Neural progenitor cell (in vitro differentiated cells): ENCODE data around the gene PRPF38A. TPM values are rescaled to one million over a fixed set of nuclear protein-coding genes. Genes with fewer than 3 reads are reported as not detected.

Source experiments
- DNase-seq: peaks from one replicate; pipeline ENCODE4 v3.0.0-alpha.2; 2016; ENCODE audit warnings: low spot score
- H2AFZ ChIP-seq: fragments of 200-600 bp; sonication (generic); replicated peaks from 2 replicates; pipeline ENCODE4 v1.6.1; 2016; ENCODE audit warnings: antibody characterized with exemption
- H3F3A ChIP-seq: fragments of 200-600 bp; sonication (generic); 2 replicates; pipeline ENCODE4 v1.6.1; 2016; ENCODE audit warnings: antibody characterized with exemption, low read depth
- H3K27ac ChIP-seq: fragments of 200-600 bp; sonication (generic); 2 replicates; pipeline ENCODE4 v1.5.1; 2016; ENCODE audit warnings: mild to moderate bottlenecking
- H3K27me3 ChIP-seq: fragments of 200-600 bp; sonication (generic); 2 replicates; pipeline ENCODE4 v1.6.1; 2016; ENCODE audit warnings: mild to moderate bottlenecking, moderate library complexity
- H3K36me3 ChIP-seq: fragments of 200-600 bp; sonication (generic); 2 replicates; pipeline ENCODE4 v1.5.1; 2016
- H3K4me1 ChIP-seq: fragments of 200-600 bp; sonication (generic); 2 replicates; pipeline ENCODE4 v1.6.1; 2016; ENCODE audit warnings: mixed run types
- H3K4me2 ChIP-seq: fragments of 200-600 bp; sonication (generic); 2 replicates; pipeline ENCODE4 v1.6.1; 2016
- H3K4me3 ChIP-seq: fragments of 200-600 bp; sonication (generic); 2 replicates; pipeline ENCODE4 v1.5.1; 2016
- H3K79me2 ChIP-seq: fragments of 200-600 bp; sonication (generic); 2 replicates; pipeline ENCODE4 v1.6.1; 2016; ENCODE audit warnings: low read depth
- H3K9ac ChIP-seq: fragments of 200-600 bp; sonication (generic); 2 replicates; pipeline ENCODE4 v1.6.1; 2016
- H3K9me3 ChIP-seq: fragments of 200-600 bp; sonication (generic); 2 replicates; pipeline ENCODE4 v1.5.1; 2016; ENCODE audit warnings: low read depth
- H4K20me1 ChIP-seq: fragments of 200-600 bp; sonication (generic); 2 replicates; pipeline ENCODE4 v1.6.1; 2016; ENCODE audit warnings: low read depth
- H3K27ac Mint-ChIP-seq: 3 replicates; pipeline ENCODE4 v1.8.0; 2021; ENCODE audit warnings: mixed read lengths
- H3K27me3 Mint-ChIP-seq: 2 replicates; pipeline ENCODE4 v1.8.0; 2022; ENCODE audit warnings: low read depth, mild to moderate bottlenecking, inconsistent platforms, moderate library complexity, mixed read lengths; ENCODE audit not compliant: insufficient read depth
- H3K36me3 Mint-ChIP-seq: 3 replicates; pipeline ENCODE4 v1.8.0; 2021; ENCODE audit warnings: mixed read lengths
- H3K4me1 Mint-ChIP-seq: 3 replicates; pipeline ENCODE4 v1.8.0; 2021; ENCODE audit warnings: mixed read lengths
- H3K4me3 Mint-ChIP-seq: 3 replicates; pipeline ENCODE4 v1.8.0; 2021; ENCODE audit warnings: mild to moderate bottlenecking, moderate library complexity, mixed read lengths
- H3K9me3 Mint-ChIP-seq: 3 replicates; pipeline ENCODE4 v1.8.0; 2020; ENCODE audit warnings: mixed read lengths
- EZH2 ChIP-seq: fragments of 200-600 bp; sonication (generic); IDR thresholded peaks from 2 replicates; pipeline ENCODE4 v1.6.1; 2017; ENCODE audit warnings: antibody characterized with exemption, mild to moderate bottlenecking, moderate library complexity
- EZH2phosphoT487 ChIP-seq: fragments of 200-600 bp; sonication (generic); IDR thresholded peaks from 2 replicates; pipeline ENCODE4 v1.6.1; 2017; ENCODE audit warnings: antibody characterized with exemption
- total RNA-seq: library from RNA; depleted of rRNA; stranded (reverse); fragments of >200 nt; gene quantifications from 2 replicates; pipeline ENCODE4 v1.2.3, GENCODE V29; 2015; ENCODE audit warnings: low replicate concordance
- TF ChIP-seq, protein P1 (sequence below): fragments of 200-600 bp; sonication (generic); IDR thresholded peaks from 2 replicates; pipeline ENCODE4 v1.5.1; 2017; ENCODE audit warnings: antibody characterized with exemption, mild to moderate bottlenecking

Gene PRPF38A
- total RNA-seq, 1 donor from 2014 or later, result 45.9 TPM

DNA sequence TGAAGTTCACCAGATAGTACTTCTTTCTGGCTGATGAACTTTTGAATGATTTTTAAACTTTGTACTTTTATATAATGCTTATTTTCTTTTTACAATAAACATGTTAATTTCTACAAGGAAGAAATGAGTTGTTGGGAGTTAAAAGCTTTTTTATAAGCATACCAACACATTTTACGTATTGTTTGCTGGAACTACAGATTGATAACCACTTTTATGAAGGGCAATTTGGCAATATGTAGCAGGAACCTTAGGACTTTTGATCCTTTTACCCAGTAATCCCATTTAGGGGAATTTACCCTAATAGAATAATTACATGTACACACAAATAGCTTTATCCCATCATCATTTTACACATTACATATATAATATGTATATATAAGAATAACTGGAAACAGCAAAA is 16.3 kb downstream of the PRPF38A start:
- Histone ChIP-seq H3K79me2 (no peaks in the 10 kb centered on the region), H4K20me1 (no peaks in the 10 kb centered on the region), H3K4me3 (no peak overlapping the region), H3K4me2 (no peak overlapping the region), H3K27me3 (no peaks in the 10 kb centered on the region), H3K27ac (peak overlapping the region; percentile 26), H3K36me3 (peaks cover 28% of the 10 kb centered on the region), H3F3A (peaks cover 38% of the 10 kb centered on the region), H3K9ac (no peak overlapping the region), H3K4me1 (no peaks in the 10 kb centered on the region), H3K9me3 (no peaks in the 10 kb centered on the region), H2AFZ (no peak overlapping the region)
- no peaks in the 10 kb centered on the region for H3K4me1 Mint-ChIP-seq
- no peak overlapping the region for H3K27ac Mint-ChIP-seq
- no peaks in the 10 kb centered on the region for H3K9me3 Mint-ChIP-seq
- TF ChIP-seq EZH2 (no peak), EZH2phosphoT487 (no peak)
- TF ChIP-seq, protein P1, sequence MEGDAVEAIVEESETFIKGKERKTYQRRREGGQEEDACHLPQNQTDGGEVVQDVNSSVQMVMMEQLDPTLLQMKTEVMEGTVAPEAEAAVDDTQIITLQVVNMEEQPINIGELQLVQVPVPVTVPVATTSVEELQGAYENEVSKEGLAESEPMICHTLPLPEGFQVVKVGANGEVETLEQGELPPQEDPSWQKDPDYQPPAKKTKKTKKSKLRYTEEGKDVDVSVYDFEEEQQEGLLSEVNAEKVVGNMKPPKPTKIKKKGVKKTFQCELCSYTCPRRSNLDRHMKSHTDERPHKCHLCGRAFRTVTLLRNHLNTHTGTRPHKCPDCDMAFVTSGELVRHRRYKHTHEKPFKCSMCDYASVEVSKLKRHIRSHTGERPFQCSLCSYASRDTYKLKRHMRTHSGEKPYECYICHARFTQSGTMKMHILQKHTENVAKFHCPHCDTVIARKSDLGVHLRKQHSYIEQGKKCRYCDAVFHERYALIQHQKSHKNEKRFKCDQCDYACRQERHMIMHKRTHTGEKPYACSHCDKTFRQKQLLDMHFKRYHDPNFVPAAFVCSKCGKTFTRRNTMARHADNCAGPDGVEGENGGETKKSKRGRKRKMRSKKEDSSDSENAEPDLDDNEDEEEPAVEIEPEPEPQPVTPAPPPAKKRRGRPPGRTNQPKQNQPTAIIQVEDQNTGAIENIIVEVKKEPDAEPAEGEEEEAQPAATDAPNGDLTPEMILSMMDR, result no peak
- no peak overlapping the region for H3K4me3 Mint-ChIP-seq
- H3K27me3 Mint-ChIP-seq, result no peaks in the 10 kb centered on the region
- peaks cover 14% of the 10 kb centered on the region for H3K36me3 Mint-ChIP-seq
- no peak for DNase-seq

DNA sequence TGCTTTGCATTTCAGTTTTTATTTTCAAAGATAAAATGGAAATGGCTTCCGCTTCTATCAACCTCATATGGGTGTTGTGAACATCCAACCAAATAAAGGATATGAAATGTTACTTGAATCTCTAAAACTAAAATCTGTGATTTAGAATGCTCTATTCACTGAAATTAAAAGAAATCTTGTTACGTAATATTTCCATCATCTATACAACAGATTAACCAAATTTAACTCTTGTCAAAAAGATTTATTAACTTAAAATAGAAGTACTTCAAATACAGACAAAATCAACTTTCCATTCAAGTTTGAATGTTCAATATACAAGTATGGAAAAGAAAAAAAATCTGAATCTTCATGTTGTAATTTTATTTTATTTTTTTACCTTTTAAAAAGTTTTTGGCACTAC is 18.7 kb downstream of the PRPF38A start:
- DNase-seq, result no peak
- Histone ChIP-seq H3K4me2 (no peak overlapping the region), H2AFZ (no peak overlapping the region), H3K4me1 (peaks cover 11% of the 10 kb centered on the region), H4K20me1 (no peaks in the 10 kb centered on the region), H3F3A (peaks cover 31% of the 10 kb centered on the region), H3K9ac (no peak overlapping the region), H3K27me3 (no peaks in the 10 kb centered on the region), H3K79me2 (no peaks in the 10 kb centered on the region), H3K27ac (no peak overlapping the region), H3K9me3 (no peaks in the 10 kb centered on the region), H3K36me3 (peaks cover 28% of the 10 kb centered on the region), H3K4me3 (no peak overlapping the region)
- Mint-ChIP-seq H3K4me3 (no peak overlapping the region), H3K27ac (no peak overlapping the region), H3K27me3 (no peaks in the 10 kb centered on the region), H3K36me3 (peaks cover 16% of the 10 kb centered on the region), H3K4me1 (peaks cover 5% of the 10 kb centered on the region), H3K9me3 (no peaks in the 10 kb centered on the region)
- TF ChIP-seq, protein P1, result no peak
- TF ChIP-seq EZH2 (no peak), EZH2phosphoT487 (no peak)

DNA sequence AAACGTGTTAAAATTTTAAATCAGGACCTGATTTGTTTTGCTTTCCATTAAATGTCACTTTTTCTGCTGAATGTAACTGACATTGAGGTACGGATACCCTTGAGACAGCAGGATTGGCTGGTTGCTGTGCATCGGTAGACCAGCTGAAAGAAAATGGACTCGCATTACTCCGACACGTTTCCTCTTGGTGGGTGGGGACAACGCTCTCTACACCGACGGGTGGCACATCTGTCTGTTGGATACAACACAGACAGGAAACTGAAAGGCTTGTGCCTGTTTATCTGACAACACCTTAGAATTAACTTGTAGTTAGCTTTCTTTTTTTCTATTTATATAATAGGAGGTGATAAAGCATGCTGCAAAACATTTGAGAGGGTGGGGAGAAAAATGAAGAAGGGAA is 19.4 kb downstream of the PRPF38A start:
- no peak overlapping the region for H3K9ac ChIP-seq
- peaks cover 11% of the 10 kb centered on the region for H3K4me1 ChIP-seq
- H3K27me3 Mint-ChIP-seq, result no peaks in the 10 kb centered on the region
- no peaks in the 10 kb centered on the region for H4K20me1 ChIP-seq
- no peaks in the 10 kb centered on the region for H3K9me3 ChIP-seq
- no peaks in the 10 kb centered on the region for H3K79me2 ChIP-seq
- TF ChIP-seq, protein P1, result no peak
- TF ChIP-seq EZH2 (no peak), EZH2phosphoT487 (no peak)
- no peak overlapping the region for H3K4me3 ChIP-seq
- H3K9me3 Mint-ChIP-seq, result no peaks in the 10 kb centered on the region
- peaks cover 25% of the 10 kb centered on the region for H3K36me3 ChIP-seq
- peaks cover 19% of the 10 kb centered on the region for H3K36me3 Mint-ChIP-seq
- no peak overlapping the region for H3K27ac Mint-ChIP-seq
- no peak overlapping the region for H3K4me2 ChIP-seq
- H3K27ac ChIP-seq, result no peak overlapping the region
- no peaks in the 10 kb centered on the region for H3K27me3 ChIP-seq
- peaks cover 5% of the 10 kb centered on the region for H3K4me1 Mint-ChIP-seq
- no peak overlapping the region for H3K4me3 Mint-ChIP-seq
- peaks cover 28% of the 10 kb centered on the region for H3F3A ChIP-seq
- H2AFZ ChIP-seq, result no peak overlapping the region
- DNase-seq, result no peak
